Fibroblast of skin of left biceps (primary cell): ENCODE results near the gene BCL7C.
"Not testable (repeated sequence)": the region's sequence is repeated elsewhere in the genome, so short reads cannot be mapped to it uniquely, and the experiment has no call there.

Experiments used
- DNase-seq, 2 experiments: peaks; one replicate each; pipeline ENCODE4 v3.0.0-alpha.2; 2013; ENCODE audit warnings: low read depth in 2 of 2

Gene BCL7C

GRCh38 chr16:30893744-30894539 is at the start of gene BCL7C:
TSS of gene BCL7C (minus strand) at chr16:30894077. CDS start at chr16:30893944, 133 bp downstream.
- DNase-seq: peak; percentile 57 to 62

DNA sequence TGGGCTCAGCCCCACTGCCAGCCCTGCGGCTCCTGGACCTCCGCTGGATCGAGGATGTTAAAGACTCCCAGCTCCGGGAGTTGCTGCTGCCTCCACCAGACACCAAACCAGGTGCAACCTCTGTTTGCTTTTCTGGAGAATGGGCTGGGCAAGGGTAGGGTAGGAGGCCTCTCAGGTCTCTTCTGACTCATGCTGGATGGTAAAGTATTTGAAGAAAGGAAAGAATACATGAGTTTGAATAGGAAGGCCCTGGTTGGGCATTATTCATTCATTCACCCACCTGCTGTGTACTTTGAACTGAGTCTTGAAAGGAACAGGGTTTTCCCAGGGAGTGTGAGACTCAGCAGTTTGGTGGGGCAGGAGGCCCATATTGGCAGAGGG is 48.5 kb upstream of the BCL7C start:
- no peak for DNase-seq

GRCh38 chr16:30941600-30942425 is 47.9 kb upstream of the BCL7C start:
- no peak for DNase-seq

- DNase-seq: not testable (repeated sequence)
Observed at GRCh38 chr16:30939571-30939970, 45.7 kb upstream of the BCL7C start.

DNA sequence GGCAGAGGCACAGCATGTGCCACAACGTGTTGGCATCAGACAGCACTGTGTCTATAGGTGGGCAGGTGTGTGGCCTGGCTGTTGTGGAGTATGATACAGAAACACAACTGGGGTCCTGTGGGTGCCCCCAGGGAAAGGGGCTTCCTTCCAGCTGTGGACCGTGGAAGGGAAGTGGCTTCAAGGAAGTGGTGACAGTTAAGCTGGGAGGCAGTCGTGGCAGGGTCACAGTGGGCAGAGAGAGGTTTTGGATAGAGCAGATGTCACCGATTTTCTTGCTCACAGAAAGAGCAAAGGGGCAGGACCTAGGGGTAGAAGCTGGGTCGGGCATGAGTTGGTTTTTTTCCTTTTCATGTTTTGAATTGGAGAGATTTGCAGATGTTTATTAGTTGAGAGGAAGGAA is 43.8 kb upstream of the BCL7C start:
- DNase-seq: no peak

- no peak for DNase-seq
Observed at GRCh38 chr16:30934827-30935557, 41.1 kb upstream of the BCL7C start.

DNA sequence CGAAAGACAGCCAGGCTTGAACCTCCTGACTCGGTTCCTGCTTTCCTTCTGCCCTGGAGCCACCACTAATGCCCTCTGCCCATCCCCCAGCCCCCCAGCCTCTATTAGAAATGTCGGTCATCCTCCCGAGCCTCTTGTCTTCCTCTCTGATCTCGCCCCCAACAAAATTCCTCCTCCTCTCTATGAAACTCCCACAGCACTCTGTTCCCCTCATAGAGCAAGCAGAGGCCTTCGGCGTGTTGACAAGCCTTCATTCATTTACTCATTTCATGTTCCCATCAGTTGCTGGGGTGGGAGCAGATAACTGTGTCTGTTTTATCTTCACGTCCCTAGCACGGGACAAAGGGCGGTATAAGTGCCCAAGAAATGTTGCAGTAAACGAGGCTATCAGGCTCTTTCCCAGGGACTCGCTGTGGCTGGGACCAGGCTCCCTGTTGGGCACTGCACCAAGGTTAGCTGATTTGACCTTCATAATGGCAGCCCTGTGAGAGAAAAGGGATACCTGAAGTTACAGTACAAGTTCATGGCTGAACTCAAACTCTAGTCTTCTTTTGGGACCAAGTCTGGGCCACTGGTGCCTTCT is 37.3 kb upstream of the BCL7C start:
- no peak for DNase-seq

GRCh38 chr16:30930160-30930571 is 36.3 kb upstream of the BCL7C start:
- no peak for DNase-seq

DNA sequence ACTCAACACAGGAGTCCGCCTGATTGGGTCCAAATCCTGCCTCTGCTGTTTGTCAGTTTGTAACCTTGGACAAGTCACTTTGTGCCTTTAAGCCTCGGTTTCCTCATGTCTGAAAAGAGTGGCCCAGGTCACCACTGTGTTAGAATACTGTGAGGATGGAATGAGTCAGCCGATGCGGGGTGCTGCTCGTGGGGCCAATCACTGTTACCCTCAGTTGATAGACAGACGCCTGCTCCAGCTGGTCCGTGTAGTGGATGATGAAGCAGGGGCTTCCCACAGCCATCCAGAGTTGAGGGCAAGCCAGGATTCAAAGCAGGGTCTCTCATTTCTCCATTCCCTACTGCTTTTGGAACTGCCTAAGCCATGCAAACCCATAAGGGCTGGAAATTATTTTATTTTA is 35.3 kb upstream of the BCL7C start:
- no peak for DNase-seq

- no peak for DNase-seq
Observed at GRCh38 chr16:30928390-30928789, 34.5 kb upstream of the BCL7C start.

- DNase-seq: no peak
Observed at GRCh38 chr16:30927789-30928378, 34.0 kb upstream of the BCL7C start.

DNA sequence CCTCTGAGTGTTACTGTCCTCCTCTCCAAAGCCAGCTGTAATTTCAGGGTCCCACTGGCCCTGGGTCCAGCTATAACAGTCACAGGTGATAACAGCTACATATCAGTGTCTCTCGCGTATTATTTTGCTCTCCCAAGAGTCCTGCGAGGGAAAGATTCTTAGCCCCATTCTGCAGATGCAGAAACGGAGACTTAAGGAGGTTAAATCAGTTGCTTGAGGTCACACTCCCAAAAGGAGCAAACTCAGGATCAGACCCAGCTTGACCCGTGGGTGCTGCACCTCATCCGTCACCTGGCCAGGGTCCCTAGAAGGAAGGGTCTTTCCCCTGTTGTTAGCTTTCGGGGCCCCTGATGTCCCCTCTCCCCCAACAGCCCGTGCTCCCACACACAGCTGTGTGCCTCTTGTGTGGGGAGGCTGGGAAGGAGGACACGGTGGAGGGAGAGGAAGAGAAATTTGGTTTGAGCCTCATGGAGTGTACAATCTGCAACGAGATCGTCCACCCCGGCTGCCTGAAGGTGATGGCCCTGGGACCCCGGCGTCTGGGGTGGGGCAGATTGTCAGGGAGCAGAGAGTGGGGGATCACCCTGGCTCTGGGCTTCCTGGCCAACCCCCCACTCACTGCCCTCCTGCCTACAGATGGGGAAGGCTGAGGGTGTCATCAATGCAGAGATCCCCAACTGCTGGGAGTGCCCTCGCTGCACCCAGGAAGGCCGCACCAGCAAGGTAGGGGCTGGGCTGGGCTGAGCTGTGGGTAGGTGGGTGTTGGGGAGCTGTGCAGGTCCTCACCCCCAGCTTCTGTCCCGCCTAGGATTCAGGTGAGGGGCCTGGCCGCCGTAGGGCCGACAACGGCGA is 33.3 kb upstream of the BCL7C start:
- no peak for DNase-seq

GRCh38 chr16:30925995-30926811 is 32.3 kb upstream of the BCL7C start:
- DNase-seq: no peak

- DNase-seq: no peak
Observed at GRCh38 chr16:30925632-30925987, 31.7 kb upstream of the BCL7C start.

DNA sequence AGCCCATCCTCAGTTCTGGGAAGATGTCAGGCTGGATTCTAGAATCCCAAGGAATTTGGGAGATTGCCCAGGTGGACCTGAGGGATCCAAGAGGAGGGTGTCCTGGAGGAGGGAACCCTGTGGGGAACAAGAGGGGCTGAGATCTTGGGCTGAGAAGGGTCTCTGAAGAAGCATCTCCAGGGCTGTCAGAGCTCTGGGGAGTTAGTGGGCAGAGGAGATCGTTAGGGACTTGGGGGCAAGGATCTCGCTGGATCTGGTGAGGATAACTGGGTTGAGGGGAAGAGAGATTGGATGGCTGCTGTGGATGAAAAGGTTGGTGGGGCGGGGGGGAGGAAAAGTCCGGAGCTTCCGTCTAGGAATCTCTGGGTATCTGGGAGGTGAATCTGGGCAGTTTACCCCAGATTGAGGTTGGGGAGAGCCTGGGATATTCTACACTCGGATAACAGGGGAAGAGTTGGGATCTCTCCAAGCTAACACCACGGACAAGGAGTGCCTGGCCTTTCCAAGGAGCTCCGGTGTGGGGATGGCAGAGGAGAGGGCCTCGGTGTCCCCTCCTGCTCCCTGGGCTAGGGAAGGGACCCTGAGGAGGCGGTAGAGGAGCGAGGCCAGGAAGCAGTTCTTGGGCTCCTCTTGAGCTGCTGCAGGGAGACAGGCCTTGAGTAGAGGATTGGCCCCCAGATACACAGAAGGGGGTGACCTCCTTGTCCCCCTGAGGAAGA is 31.2 kb upstream of the BCL7C start:
- DNase-seq: no peak

GRCh38 chr16:30924076-30924912 is 30.4 kb upstream of the BCL7C start:
- no peak for DNase-seq

- DNase-seq: no peak
Observed at GRCh38 chr16:30923554-30924075, 29.7 kb upstream of the BCL7C start, which contains the start of gene FBXL19. TSS of gene FBXL19 (plus strand) at chr16:30923572. CDS start at chr16:30925755, 2,183 bp downstream.
